ENCODE measurements around the gene CLIC5. TPM values are rescaled to one million over a fixed set of nuclear protein-coding genes. Genes with fewer than 3 reads are reported as not detected.

The CLIC5 gene
- polyA plus RNA-seq, 5 donors: 6.7 to 16.6 (median 10.2) TPM

DNA sequence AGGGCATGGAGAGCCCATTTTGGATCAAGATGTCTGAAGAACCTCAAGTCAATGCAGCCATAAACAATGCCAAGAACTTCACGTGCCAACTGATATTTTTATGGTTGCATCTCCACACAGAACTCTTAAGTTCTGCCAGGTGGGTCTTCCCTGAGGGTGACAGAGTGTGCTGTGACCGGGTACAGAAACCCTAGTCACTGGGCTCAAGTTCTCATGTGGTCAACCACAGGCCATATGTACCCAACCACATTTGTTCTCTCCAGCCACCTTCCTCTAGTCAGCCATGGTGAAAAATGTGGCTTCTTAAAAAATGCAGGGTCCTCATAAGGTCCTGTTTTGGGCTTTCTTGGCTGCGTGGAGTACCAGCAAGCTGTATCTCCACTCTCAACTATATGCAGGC, 48.9 kb downstream of the CLIC5 start:
- no peak for DNase-seq

DNA sequence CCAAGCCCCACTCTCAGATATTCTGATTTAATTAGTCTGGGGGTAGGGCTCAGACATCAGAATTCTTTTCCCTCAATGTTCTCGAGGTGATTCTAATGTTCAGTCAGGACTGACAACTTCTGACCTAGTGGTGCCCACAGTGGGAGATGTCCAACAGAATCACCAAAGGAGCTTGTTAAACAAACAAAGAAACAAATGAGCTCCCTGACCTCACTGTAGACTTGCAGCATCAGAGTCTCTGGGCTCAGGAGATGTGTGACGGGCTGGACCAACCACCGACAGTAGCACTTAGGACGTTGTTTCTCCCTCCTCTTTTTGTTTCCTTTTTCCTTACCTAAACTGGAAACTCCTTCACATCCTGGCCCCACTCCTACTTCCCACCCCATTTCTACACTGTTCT, 49.3 kb downstream of the CLIC5 start:
- no peak for DNase-seq

DNA sequence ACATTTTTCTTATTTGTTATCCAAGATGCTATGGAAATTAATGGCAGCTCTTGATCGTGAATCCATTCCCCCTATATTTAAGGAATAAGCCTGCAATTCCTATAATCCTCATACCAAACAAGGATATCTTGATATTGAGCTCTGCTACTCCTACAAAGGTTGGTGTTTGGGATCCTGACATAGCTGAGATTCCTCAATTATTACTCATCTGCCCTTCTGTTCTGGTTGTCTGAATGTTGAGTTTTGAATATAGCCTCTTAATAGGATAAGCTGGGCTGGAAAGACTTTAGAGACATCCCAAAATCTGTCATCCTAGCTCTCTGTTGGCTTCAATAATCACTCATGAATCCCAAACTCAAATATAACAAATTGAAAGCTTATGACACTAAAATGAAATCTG, 49.9 kb downstream of the CLIC5 start:
- no peak for DNase-seq

DNA sequence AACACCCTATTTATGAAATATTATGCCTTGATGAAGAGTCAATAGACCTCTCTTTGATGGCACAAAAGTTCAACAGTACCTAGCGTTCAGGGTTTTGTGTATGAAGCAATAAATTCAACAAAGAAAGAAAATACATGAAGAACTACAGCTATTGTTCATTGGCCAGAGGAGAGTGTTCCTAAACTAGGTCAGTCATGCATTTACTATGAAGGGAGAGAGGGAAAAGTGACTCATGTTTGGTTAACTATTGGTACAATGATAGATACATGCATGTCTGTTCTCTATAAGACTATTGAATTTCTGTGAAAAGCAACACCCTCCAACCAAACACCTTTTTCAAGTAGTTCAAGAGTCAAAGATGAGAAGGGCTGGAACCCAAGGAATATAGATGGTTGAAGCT, 50.7 kb downstream of the CLIC5 start:
- DNase-seq: no peak

DNA sequence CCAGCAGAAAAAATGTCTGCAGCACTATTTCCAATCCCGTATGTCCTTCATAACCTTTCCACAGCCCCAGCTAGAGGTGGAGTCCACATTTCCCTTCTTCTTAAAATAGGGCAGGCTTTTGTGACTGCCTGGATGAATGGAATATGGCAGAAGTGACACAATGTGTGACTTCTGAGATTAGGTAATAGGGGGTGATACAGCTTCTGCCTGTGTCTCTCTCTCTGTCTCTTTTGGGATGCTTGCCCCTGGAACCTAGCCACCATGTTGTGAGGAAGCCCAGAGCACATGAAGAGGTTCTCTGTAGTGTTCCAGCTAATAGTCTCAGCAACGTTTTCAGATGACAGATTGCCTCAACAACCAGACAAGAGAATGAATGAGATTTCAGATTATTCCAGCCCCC, 51.4 kb downstream of the CLIC5 start:
- DNase-seq: no peak

DNA sequence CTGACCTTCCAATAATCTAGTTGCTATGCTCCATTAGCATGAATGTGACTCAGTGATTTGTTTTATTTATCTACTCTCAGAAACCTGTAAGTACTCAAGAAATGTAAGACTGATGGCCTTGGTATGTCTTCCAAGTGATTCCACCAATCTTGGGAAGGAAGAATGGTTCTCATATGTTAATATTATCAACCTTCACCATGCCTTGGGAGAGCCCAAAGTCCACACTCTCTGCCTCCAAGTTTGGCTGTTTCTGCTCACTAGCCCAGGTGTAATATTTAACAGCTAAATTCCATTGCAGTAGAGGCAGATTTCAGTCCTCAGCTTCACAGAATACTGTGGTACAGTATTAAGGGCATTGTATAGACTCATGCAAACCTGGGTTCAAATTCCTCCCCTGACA, 51.8 kb downstream of the CLIC5 start:
- no peak for DNase-seq

- no peak for DNase-seq
Measured at GRCh38 chr6:45961125-45961524, 54.5 kb downstream of the CLIC5 start.

DNA sequence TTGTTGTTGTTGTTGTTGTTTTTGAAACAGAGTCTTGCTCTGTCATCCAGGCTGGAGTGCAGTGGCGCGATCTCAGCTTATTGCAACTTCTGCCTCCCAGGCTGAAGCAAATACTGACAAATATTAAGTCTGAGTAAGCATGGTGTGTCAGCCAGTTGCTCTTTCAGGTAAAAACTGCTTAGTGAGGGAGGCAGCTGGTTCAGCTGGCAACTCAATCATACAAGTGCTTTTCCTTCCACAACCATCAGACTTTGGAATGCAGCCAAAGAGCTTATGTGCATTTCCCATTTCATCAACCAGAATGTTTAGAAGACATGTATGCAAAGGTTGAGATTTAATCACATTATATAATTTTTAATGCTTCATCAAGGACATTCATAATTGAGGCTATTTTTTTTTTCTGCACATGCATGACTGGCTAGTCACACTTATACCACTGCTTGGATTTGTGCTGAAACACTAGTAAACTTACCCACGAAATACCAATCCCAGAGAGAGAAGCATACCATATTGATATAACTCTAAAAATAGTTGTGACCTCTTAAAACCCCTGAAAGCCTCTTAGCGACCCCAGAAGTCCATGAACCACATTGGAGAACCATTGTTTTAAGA, 56.0 kb downstream of the CLIC5 start:
- DNase-seq: peak; percentile 46 to 48

DNA sequence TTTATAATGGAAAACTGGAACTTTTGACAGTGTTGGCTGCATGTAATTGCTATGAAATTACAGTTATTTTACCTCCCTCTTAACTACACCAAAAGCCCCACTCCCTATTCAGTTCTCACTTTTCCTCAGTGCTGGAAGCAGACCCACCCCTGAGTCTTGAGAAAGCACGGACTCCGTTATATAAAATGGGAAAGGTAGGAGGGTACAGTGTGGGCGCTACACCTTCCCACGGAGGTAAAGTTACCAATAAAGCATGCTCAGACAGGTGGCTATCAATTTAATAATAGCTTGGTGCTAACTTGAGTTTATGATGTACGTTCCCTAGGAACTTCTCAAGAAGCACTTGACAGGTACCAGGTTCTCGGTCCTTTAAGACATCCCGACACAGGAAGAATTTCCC, 59.0 kb downstream of the CLIC5 start:
- no peak for DNase-seq

- DNase-seq: no peak
Measured at GRCh38 chr6:45956176-45956575, 59.5 kb downstream of the CLIC5 start.

- DNase-seq: no peak
Measured at GRCh38 chr6:45955597-45955996, 60.1 kb downstream of the CLIC5 start.

DNA sequence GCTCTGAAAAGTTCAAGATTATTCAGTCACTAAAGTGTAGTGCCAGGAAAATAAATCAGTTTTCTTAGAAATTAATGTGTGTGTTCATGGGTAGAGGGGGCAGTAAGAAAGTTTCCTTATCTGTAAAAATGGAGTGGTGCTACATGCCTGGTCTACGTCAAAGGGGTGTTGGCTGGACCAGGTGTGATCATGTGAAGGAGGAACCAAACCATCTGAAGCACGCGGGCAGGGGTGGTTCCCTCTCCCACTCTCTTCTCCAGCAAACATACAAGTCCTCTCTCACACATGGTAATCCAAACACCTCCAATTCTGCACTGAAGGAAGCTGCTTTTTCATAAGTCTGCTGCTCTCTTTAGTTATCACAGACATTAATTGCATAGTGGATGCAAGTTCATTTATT, 63.1 kb downstream of the CLIC5 start:
- DNase-seq: no peak

DNA sequence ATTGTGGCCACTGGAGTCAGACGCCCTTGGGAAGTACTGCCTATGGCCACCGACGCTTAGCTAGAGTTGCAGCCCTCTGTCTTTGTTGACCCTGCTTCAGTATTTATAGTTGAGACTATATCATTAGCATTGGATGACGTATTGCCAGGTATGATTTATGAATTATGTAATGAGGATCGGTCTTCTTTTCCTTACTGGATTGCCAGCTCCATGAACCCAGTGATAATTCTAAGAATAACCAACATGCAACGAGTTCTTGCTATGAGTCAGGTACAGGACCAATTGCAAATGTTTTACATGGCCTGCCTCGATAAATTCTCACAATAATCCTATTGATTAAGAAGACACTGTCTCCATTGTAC, 63.5 kb downstream of the CLIC5 start:
- DNase-seq: no peak

- peak; percentile 34 to 51 for DNase-seq
Measured at GRCh38 chr6:45951321-45952167, 64.1 kb downstream of the CLIC5 start.

DNA sequence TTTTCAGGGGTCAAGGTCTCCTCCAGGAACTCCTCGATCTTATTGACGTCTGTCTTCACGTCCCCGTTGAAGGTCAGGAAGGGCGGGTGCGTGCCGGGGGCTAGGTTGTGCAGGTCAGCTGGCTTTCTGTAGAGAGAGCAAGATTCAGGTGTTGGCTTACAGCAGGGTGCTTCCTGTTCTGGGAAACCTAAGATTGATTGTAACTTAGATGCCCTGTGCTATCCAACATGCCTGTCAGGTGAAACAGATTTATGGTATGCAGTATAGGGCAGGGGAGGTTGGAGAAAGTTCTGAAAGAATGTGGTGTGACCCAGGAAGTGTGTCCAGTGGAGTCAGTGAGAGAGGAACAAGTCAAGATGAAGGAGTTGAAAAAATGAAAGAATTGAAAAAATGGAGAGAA, 66.4 kb downstream of the CLIC5 start:
- DNase-seq: no peak

- DNase-seq: no peak
Measured at GRCh38 chr6:45947807-45948206, 67.9 kb downstream of the CLIC5 start.

DNA sequence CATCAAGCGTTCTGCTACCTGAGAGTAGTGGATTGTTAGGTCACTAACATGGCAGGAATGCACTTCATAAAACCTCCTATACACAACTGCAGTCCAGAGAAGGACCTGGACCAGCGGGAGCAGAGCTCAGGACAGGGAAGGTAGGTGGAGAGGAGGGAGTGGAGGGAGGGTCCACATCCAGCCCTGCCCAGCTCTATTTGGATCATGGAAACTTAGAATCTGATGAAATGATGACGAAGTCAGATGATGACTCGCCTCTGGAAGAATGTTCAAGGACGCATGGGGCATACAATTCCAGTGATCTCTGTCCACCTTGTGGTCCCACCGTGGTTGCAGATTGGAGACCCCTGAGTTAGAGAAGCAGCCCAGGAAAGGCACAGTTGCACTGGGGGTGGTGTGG, 68.8 kb downstream of the CLIC5 start:
- DNase-seq: no peak

- peak; percentile 77 to 87 for DNase-seq
Measured at GRCh38 chr6:45946352-45946751, 69.3 kb downstream of the CLIC5 start.

DNA sequence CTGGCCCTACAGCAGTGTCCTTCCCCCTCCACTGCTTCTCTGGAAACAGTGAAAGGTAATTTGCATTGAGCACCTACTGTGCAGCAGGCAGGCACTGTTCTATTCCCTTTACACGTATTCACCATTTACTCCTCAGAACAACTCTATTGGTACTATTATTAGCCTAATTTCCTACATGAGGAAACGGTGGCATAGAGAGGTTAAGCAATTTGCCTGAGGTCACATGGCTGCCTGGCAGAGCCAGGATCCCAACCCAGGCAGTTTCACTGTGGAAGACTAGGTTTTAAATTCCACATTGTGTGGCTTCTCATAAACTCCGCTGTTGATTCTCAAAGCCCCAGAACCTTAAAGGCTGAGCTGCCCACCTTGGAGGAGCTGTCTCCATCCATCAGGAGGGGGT, 72.7 kb downstream of the CLIC5 start:
- no peak for DNase-seq

DNA sequence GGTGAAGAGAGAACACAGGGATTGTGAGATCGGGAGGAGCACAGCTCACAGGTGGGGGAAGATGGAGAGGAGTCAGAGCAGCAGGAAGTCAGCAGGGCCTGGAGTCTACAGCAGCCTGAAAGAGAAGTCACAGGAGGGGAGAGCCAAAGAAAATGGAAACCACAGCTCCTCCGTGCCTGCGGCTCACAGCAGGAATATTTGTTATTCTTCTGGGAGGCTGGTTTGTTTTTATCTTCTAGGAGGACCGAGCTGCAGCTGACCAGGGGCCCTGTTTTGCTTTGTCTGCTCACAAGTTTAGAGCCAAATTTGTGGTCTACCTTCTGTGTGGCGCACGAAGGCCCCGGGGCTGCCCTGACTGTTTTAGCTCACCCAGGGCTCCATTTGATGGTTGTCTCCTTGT, 81.8 kb downstream of the CLIC5 start:
- no peak for DNase-seq

- no peak for DNase-seq
Measured at GRCh38 chr6:45931232-45931631, 84.4 kb downstream of the CLIC5 start.

GRCh38 chr6:45930420-45931040, 85.1 kb downstream of the CLIC5 start:
- DNase-seq: peak in 1 of 2 donors; percentile 49

Measured in right lung (tissue), 5 donors.